Gastroesophageal sphincter (tissue), 3 donors: ENCODE results near the gene FOXRED2.

Experiments
- POLR2A ChIP-seq, 2 donors: fragments of 450-650 bp; IDR thresholded peaks; one replicate each; pipeline ENCODE4 v1.6.1; 2017; ENCODE audit warnings: antibody characterized with exemption in 2 of 2, mild to moderate bottlenecking in 2 of 2, moderate library complexity in 1 of 2
- POLR2AphosphoS5 ChIP-seq: sonication (generic); formaldehyde crosslinking; IDR thresholded peaks from one replicate; pipeline ENCODE4 v1.6.1; 2017; ENCODE audit warnings: antibody characterized with exemption
- TF ChIP-seq, protein P1 (sequence below), 4 experiments: fragments of 200-600 bp in 2 of 4; fragments of 450-650 bp in 2 of 4; sonication (generic) in 1 of 4; IDR thresholded peaks; one replicate each; pipeline ENCODE4 v1.5.1; 2017 to 2019; ENCODE audit warnings: antibody characterized with exemption in 4 of 4, mild to moderate bottlenecking in 2 of 4, moderate library complexity in 2 of 4

- TF ChIP-seq, protein P1, sequence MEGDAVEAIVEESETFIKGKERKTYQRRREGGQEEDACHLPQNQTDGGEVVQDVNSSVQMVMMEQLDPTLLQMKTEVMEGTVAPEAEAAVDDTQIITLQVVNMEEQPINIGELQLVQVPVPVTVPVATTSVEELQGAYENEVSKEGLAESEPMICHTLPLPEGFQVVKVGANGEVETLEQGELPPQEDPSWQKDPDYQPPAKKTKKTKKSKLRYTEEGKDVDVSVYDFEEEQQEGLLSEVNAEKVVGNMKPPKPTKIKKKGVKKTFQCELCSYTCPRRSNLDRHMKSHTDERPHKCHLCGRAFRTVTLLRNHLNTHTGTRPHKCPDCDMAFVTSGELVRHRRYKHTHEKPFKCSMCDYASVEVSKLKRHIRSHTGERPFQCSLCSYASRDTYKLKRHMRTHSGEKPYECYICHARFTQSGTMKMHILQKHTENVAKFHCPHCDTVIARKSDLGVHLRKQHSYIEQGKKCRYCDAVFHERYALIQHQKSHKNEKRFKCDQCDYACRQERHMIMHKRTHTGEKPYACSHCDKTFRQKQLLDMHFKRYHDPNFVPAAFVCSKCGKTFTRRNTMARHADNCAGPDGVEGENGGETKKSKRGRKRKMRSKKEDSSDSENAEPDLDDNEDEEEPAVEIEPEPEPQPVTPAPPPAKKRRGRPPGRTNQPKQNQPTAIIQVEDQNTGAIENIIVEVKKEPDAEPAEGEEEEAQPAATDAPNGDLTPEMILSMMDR (IDR thresholded peaks at IDR 0.05) = no peak
- no peak for TF ChIP-seq POLR2AphosphoS5
- no peak for TF ChIP-seq POLR2A (IDR thresholded peaks at IDR 0.05)
These were observed 13.1 kb downstream of the FOXRED2 start for GRCh38 chr22:36493690-36494110.
